HepG2 (cell line): ENCODE data around the gene LZTFL1. TPM values are rescaled to one million over a fixed set of nuclear protein-coding genes. Genes with fewer than 3 reads are reported as not detected.

ENCODE experiments used
- ATAC-seq: fragments of 200-7000 bp; cut with Tn5 transposase; 3 replicates; pipeline ENCODE4 v1.9.1; 2020; ENCODE audit warnings: mild to moderate bottlenecking, moderate library complexity
- BruUV-seq: library from RNA; stranded (reverse); fragments of 400-500 nt; replicated peaks from 2 replicates; lab custom pipeline; 2021; lab: Mats Ljungman, UMichigan
- CTCF ChIA-PET: fragments of 300-600 bp; formaldehyde crosslinking; extraction: SDS; loops from one replicate; lab custom pipeline; 2021; ENCODE audit warnings: low total read pairs, inconsistent platforms, low intra/inter-chr PET ratio; lab: Yijun Ruan, JAX
- POLR2A ChIA-PET: fragments of 350-600 bp; sonication (Branson Sonifier 250); formaldehyde crosslinking; loops from one replicate; lab custom pipeline; 2020; ENCODE audit warnings: antibody characterized with exemption, inconsistent platforms; lab: Yijun Ruan, JAX
- DNase-seq: peaks from one replicate; pipeline ENCODE4 v3.0.0-alpha.2; 2015; ENCODE audit warnings: low spot score
- FAIRE-seq: peaks from 3 replicates; lab custom pipeline; 2011; peaks lifted over from hg19 to GRCh38; lab: Jason Lieb, UNC
- H2AFZ ChIP-seq: one replicate; pipeline ENCODE4 v1.6.1; 2011; ENCODE audit warnings: low read length, inconsistent platforms
- H3K27ac ChIP-seq: fragments of 300-600 bp; 3 replicates; pipeline ENCODE4 v1.8.0; 2011; ENCODE audit warnings: mixed run types, mild to moderate bottlenecking, mixed read lengths, low read length, inconsistent platforms; ENCODE audit not compliant: insufficient read depth; ENCODE audit errors: extremely low read length
- H3K27me3 ChIP-seq, 2 experiments: fragments of 200-600 bp in 1 of 2; 2 replicates in 1 of 2; 3 replicates in 1 of 2; pipeline versions ENCODE4 v1.6.0 to v1.8.0; 2011; ENCODE audit warnings: low read length in 2 of 2, mild to moderate bottlenecking in 2 of 2, moderate library complexity in 2 of 2, inconsistent platforms in 1 of 2; ENCODE audit not compliant: insufficient read depth in 2 of 2, control insufficient read depth in 1 of 2
- H3K36me3 ChIP-seq, 2 experiments: fragments of 200-600 bp in 1 of 2; replicated peaks in 1 of 2; 2 replicates in 1 of 2; 3 replicates in 1 of 2; pipeline versions ENCODE4 v1.5.1 to v1.8.0; 2011; ENCODE audit warnings: low read length in 2 of 2, inconsistent platforms in 1 of 2; ENCODE audit not compliant: insufficient read depth in 2 of 2, control insufficient read depth in 1 of 2
- H3K4me1 ChIP-seq: 2 replicates; pipeline ENCODE4 v1.5.1; 2012; ENCODE audit warnings: low read length, inconsistent platforms; ENCODE audit not compliant: insufficient read depth
- H3K4me2 ChIP-seq: 2 replicates; pipeline ENCODE4 v1.6.0; 2011; ENCODE audit warnings: low read depth, low read length, inconsistent platforms
- H3K4me3 ChIP-seq, 3 experiments: fragments of 200-600 bp in 1 of 3; sonication (generic), shearing (Covaris generic) in 1 of 3; replicated peaks in 1 of 3; 2 replicates each; pipeline ENCODE4 v1.5.1; 2011 to 2016; ENCODE audit warnings: low read length in 3 of 3, inconsistent platforms in 2 of 3, low read depth in 2 of 3, mild to moderate bottlenecking in 2 of 3, control low read depth in 1 of 3, mixed read lengths in 1 of 3; ENCODE audit not compliant: insufficient read depth in 1 of 3
- H3K79me2 ChIP-seq: one replicate; pipeline ENCODE4 v1.6.1; 2011; ENCODE audit warnings: low read length, inconsistent platforms; ENCODE audit not compliant: insufficient read depth
- H3K9ac ChIP-seq: 2 replicates; pipeline ENCODE4 v1.6.0; 2011; ENCODE audit warnings: mild to moderate bottlenecking, low read depth, low read length, inconsistent platforms; ENCODE audit not compliant: insufficient read depth
- H3K9me3 ChIP-seq: 2 replicates; pipeline ENCODE4 v1.5.1; 2012; ENCODE audit warnings: mild to moderate bottlenecking, low read length
- H4K20me1 ChIP-seq: 2 replicates; pipeline ENCODE4 v1.6.0; 2011; ENCODE audit warnings: inconsistent platforms, mild to moderate bottlenecking, low read length, moderate library complexity; ENCODE audit not compliant: insufficient read depth
- FOXK2 ChIP-seq: fragments of 450-650 bp; IDR thresholded peaks from 2 replicates; pipeline ENCODE4 v1.6.1; 2016
- GMEB2 ChIP-seq: IDR thresholded peaks from 2 replicates; pipeline ENCODE4 v1.6.1; 2016; ENCODE audit warnings: missing biosample characterization, missing genetic modification reagents, low read depth
- MXD1 ChIP-seq: sonication (generic); formaldehyde crosslinking; IDR thresholded peaks from 2 replicates; pipeline ENCODE4 v1.4.0; 2020; ENCODE audit warnings: mild to moderate bottlenecking, missing genetic modification reagents
- PHF8 ChIP-seq: sonication (generic); formaldehyde crosslinking; IDR thresholded peaks from 2 replicates; pipeline ENCODE4 v1.5.0; 2020; ENCODE audit warnings: missing genetic modification reagents
- PPARG ChIP-seq: conservative IDR thresholded peaks from 2 replicates; pipeline ENCODE4 v1.6.1; 2016; ENCODE audit warnings: missing biosample characterization, missing genetic modification reagents
- ZFY ChIP-seq: sonication (generic); formaldehyde crosslinking; IDR thresholded peaks from 2 replicates; pipeline ENCODE4 v1.4.0; 2020; ENCODE audit warnings: missing genetic modification reagents
- ZNF292 ChIP-seq: sonication (generic); formaldehyde crosslinking; IDR thresholded peaks from 2 replicates; pipeline ENCODE4 v1.8.1; 2022; ENCODE audit warnings: mild to moderate bottlenecking, low read depth, missing genetic modification reagents, borderline replicate concordance
- ZNF713 ChIP-seq: sonication (generic); formaldehyde crosslinking; IDR thresholded peaks from 2 replicates; pipeline ENCODE4 v1.4.0; 2020; ENCODE audit warnings: mild to moderate bottlenecking, missing genetic modification reagents
- ZNF850 ChIP-seq: sonication (generic); formaldehyde crosslinking; conservative IDR thresholded peaks from 2 replicates; pipeline ENCODE4 v1.9.0; 2021; ENCODE audit warnings: mild to moderate bottlenecking, missing genetic modification reagents
- whole genome bisulfite sequencing: methylation state at CpG from one replicate; pipeline ENCODE4 v1.1.6; 2017; ENCODE audit warnings: low lambda C conversion rate; 5-methylcytosine and 5-hydroxymethylcytosine counted together
- in situ Hi-C: cut with HindIII; loops from 2 replicates; pipeline ENCODE4 v1.10.0; 2017; ENCODE audit warnings: low pct_unique_long_range_greater_than_20kb; ENCODE audit not compliant: extremely low pct_ligation_motif_present
- intact Hi-C: fragments of 100-400 bp; cut with micrococcal nuclease; formaldehyde crosslinking; loops from one replicate; pipeline ENCODE4 v1.10.0; 2022; ENCODE audit not compliant: unreplicated experiment
- polyA plus RNA-seq, 8 experiments: library from polyadenylated mRNA; depleted of rRNA in 3 of 8; stranded (reverse) in 7 of 8; unstranded in 1 of 8; fragments of >200 nt; fragmentation: Illumina TruSeq in 4 of 8; extraction: Trizol in 4 of 8; gene quantifications; 2 replicates each; pipeline versions ENCODE4 v1.2.1 to v1.2.3, GENCODE V29; 2011 to 2016; ENCODE audit warnings: low read depth in 4 of 8, missing spikeins in 1 of 8, mixed read lengths in 1 of 8; ENCODE audit not compliant: insufficient read depth in 1 of 8
- total RNA-seq, 5 experiments: library from RNA; depleted of rRNA; stranded (reverse); fragments of >200 nt; fragmentation: Illumina TruSeq; extraction: Trizol; gene quantifications; 2 replicates each; pipeline ENCODE4 v1.2.3, GENCODE V29; 2016; ENCODE audit warnings: low read depth in 1 of 5
- TF ChIP-seq, protein P1 (sequence below): sonication (generic); formaldehyde crosslinking; IDR thresholded peaks from 2 replicates; pipeline ENCODE4 v1.4.0; 2020; ENCODE audit warnings: mild to moderate bottlenecking, low read depth, missing genetic modification reagents
- TF ChIP-seq, protein P2 (sequence below): sonication (generic); formaldehyde crosslinking; IDR thresholded peaks from 2 replicates; pipeline ENCODE4 v1.5.0; 2020; ENCODE audit warnings: mild to moderate bottlenecking, low read depth, missing genetic modification reagents, borderline replicate concordance

The LZTFL1 gene
- total and polyA plus RNA-seq, 2 of the 13 experiments (the other 11 are each of a cell fraction or from before 2014, with no cell fraction given), result 16.6 to 17.2 TPM

GRCh38 chr3:45782381-45782780, 59.5 kb downstream of the LZTFL1 start:
- ChIA-PET POLR2A (no interaction called here), CTCF (no interaction called here)
- ATAC-seq, result no peak
- no peak for DNase-seq
- H4K20me1 ChIP-seq, result no peaks in the 10 kb centered on the region
- H3K79me2 ChIP-seq, result no peaks in the 10 kb centered on the region
- WGBS, result 4% methylated on average over 3 of the region's 3 CpGs
- no peaks in the 10 kb centered on the region for H3K36me3 ChIP-seq
- TF ChIP-seq GMEB2 (no peak), FOXK2 (0 out of 2 replicates have a peak, but pooled peaks have one; percentile 36)
- H3K9me3 ChIP-seq, result no peaks in the 10 kb centered on the region
- no peaks in the 10 kb centered on the region for H3K4me1 ChIP-seq
- H3K4me3 ChIP-seq, result no peak overlapping the region
- peaks cover 0 to 33% of the 10 kb centered on the region in 2 experiments; a peak in 3 of 5 replicates for H3K27me3 ChIP-seq
- no TSS peak for BruUV-seq
- intact Hi-C loops (no loop called here), in situ Hi-C loops (no loop called here)
- H3K27ac ChIP-seq, result no peak overlapping the region
- H2AFZ ChIP-seq, result no peak overlapping the region
- no peak for FAIRE-seq
- H3K9ac ChIP-seq, result no peak overlapping the region
- no peak overlapping the region for H3K4me2 ChIP-seq

DNA sequence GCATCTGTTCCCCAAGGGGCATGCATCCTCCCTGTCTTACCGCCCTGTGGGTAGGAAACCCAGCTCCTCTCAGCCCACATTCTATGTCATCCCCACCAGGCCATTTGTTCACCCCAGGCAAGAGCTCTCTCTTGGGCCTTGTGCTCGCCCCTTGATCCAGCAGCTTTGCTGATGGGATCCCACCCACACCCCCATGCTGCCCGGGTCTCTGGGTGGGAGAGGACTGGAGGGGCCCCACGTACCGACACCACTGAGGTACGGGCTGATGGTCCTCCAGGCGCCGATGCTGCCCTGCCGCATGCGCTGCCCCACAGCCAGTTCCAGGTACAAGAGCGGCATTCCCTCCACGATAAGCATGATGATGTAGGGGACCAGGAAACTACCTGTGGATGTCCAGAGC, 60.1 kb downstream of the LZTFL1 start:
- Histone ChIP-seq H4K20me1 (no peaks in the 10 kb centered on the region), H3K4me2 (no peak overlapping the region), H3K79me2 (no peaks in the 10 kb centered on the region), H3K4me3 (no peak overlapping the region), H3K9me3 (no peaks in the 10 kb centered on the region), H2AFZ (no peak overlapping the region), H3K27ac (no peak overlapping the region), H3K36me3 (no peaks in the 10 kb centered on the region), H3K4me1 (no peaks in the 10 kb centered on the region), H3K9ac (no peak overlapping the region), H3K27me3 (peaks cover 0 to 37% of the 10 kb centered on the region in 2 experiments; a peak in 3 of 5 replicates)
- WGBS, result 27% methylated on average over 8 of the region's 12 CpGs
- ChIA-PET POLR2A (no interaction called here), CTCF (no interaction called here)
- intact Hi-C loops (no loop called here), in situ Hi-C loops (no loop called here)
- no peak for ATAC-seq
- FAIRE-seq, result no peak
- no peak for DNase-seq
- BruUV-seq, result no TSS peak
- TF ChIP-seq PPARG (CRISPR knock-in tag), result no peak
- no peak for TF ChIP-seq ZNF713 (CRISPR knock-in tag)
- TF ChIP-seq, protein P1, sequence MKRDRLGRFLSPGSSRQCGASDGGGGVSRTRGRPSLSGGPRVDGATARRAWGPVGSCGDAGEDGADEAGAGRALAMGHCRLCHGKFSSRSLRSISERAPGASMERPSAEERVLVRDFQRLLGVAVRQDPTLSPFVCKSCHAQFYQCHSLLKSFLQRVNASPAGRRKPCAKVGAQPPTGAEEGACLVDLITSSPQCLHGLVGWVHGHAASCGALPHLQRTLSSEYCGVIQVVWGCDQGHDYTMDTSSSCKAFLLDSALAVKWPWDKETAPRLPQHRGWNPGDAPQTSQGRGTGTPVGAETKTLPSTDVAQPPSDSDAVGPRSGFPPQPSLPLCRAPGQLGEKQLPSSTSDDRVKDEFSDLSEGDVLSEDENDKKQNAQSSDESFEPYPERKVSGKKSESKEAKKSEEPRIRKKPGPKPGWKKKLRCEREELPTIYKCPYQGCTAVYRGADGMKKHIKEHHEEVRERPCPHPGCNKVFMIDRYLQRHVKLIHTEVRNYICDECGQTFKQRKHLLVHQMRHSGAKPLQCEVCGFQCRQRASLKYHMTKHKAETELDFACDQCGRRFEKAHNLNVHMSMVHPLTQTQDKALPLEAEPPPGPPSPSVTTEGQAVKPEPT (CRISPR knock-in tag), result no peak
- no peak for TF ChIP-seq PHF8 (CRISPR knock-in tag)
- TF ChIP-seq ZNF850 (CRISPR knock-in tag), result no peak
- no peak for TF ChIP-seq ZNF292 (CRISPR knock-in tag)
- TF ChIP-seq ZFY (CRISPR knock-in tag), result no peak
- TF ChIP-seq MXD1 (CRISPR knock-in tag), result no peak
- TF ChIP-seq, protein P2, sequence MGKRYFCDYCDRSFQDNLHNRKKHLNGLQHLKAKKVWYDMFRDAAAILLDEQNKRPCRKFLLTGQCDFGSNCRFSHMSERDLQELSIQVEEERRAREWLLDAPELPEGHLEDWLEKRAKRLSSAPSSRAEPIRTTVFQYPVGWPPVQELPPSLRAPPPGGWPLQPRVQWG (CRISPR knock-in tag), result no peak
